Glomerular visceral epithelial cell (primary cell): ENCODE measurements around the gene APOBEC4.

Experiments used
- DNase-seq: peaks from one replicate; pipeline ENCODE4 v3.0.0-alpha.2; 2016; ENCODE audit errors: extremely low spot score

Gene APOBEC4

DNA sequence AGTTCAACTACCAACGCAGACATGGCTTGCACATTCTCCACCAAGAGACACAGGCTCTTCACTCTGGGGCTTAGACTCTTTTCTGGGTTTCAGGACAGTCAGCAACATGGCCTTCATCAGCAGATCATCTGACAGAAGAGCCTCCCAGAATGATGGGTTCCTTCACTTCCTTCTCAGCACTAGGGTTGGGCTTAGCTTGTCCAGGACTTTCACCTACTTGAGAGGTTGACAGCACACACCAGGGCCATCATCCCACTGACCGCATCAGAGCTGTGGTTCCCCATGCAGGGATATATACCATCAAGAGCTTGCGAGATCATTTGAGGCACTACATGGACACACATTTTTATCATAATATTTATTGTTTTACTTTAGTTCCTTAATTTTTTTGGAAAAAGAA lies 52.5 kb downstream of the APOBEC4 start:
- no peak for DNase-seq

DNA sequence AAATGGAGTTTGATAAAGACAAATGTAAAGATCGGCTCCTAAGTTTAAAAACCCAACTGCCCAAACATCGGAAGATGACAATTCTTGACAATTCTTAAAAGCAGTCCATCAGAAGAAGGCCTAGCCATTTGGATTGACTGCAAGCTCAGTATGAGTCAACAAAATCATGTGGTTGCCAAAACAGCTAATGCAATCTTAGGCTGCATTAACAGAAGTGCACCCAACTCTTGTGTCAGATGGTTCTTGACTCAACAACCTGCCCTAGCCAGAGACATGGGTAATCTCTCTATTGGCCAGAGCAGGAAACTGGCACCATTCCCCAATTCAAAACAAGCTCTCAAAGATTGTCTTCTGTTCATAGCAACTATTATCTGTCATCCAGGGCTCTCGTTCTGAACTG lies 53.0 kb downstream of the APOBEC4 start:
- peak; percentile 14 for DNase-seq

DNA sequence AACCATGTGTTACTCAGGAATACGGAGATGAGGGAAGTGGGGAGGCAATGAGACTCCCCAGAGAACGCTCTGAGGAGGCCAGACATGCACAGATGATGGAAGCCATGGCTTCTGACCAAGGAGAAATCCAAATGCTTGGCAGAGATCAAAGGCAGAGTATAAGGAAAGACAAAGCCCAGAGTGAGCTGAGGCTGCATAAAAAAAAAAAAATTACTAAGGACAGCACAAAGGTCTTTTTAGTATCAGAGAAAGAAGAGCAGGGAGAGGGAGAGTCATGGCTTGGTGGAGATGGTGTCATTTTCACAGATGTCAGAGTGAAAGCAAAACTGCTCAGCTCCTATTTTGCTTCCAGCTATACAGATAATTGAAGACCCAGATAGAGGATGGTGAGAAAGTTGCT lies 54.7 kb downstream of the APOBEC4 start:
- no peak for DNase-seq

DNA sequence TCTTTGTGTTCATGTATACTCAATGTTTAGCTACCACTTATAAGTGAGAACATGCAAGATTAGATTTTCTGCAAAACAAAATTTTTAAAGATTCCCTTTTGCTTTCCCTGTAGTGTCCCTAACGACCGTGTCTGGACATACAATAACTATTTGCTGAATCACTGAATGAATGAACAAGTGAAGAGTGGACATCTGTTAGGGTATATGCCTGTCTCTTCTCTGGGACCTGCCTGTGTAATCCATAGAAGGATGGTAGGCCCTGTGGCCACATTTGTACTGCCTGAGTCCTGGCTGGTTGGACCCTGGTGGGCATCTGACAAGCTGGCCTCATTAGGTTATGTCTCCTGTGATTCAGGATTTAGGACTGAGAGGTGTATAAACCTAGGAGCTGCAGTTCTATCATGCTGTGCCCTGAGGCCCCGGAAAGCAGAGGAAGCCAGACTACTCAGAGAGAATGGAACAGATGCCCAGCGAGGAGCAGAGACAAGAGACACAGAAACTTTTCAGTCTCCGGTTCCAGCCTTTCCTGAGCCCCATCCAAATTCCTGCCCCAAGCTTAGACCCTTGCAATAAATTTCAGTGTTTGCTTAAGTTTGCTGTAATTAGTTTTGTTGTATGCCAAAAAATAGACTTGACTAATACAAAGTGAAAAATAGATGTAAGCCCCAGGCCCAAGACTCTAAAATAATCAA lies 55.3 kb downstream of the APOBEC4 start:
- no peak for DNase-seq

DNA sequence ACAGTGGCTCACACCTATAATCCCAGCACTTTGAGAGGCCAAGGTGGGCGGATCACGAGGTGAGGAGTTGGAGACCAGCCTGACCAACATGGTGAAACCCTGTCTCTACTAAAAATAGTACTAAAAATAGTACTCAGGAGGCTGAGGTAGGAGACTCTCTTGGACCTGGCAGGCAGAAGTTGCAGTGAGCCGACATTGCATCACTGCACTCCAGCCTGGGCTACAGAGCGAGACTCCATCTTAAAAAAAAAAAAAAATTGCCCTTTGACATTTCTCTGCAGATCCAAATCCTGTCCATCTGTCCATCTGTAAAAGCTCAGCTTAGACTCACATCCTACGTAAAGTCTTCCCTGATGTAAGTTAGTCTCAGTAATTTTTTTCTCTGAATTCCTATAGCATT lies 56.6 kb downstream of the APOBEC4 start:
- DNase-seq = no peak
